ENCODE results near the gene CLEC4G.

CLEC4G gene

GRCh38 chr19:7704280-7705060 lies 27.4 kb downstream of the CLEC4G start:
- Histone ChIP-seq H3K4me1 (ENCODE audit: control extremely low read depth in 1 of 4, control insufficient read depth in 4 of 4, insufficient read depth in 4 of 4, low read length in 3 of 4) (peaks cover 2 to 43% (median 34%) of the 10 kb centered on the region in 4 experiments), H3K27ac (ENCODE audit: insufficient read depth in 1 of 2, low read depth in 1 of 2, low read length in 2 of 2, poor library complexity in 1 of 2, severe bottlenecking in 2 of 2) (no peak overlapping the region), H3K36me3 (ENCODE audit: control insufficient read depth in 4 of 4, insufficient read depth in 4 of 4, low read length in 3 of 4) (no peaks in the 10 kb centered on the region), H3K4me3 (ENCODE audit: control insufficient read depth in 1 of 7, extremely low read depth in 1 of 7, insufficient read depth in 4 of 7, low read depth in 2 of 7, low read length in 6 of 7) (no peak overlapping the region), H3K27me3 (replicated peaks in 2 of 5; ENCODE audit: control insufficient read depth in 4 of 5, insufficient read depth in 5 of 5, low read length in 4 of 5) (no peaks in the 10 kb centered on the region), H3K9me3 (ENCODE audit: control extremely low read depth in 1 of 5, control insufficient read depth in 4 of 5, insufficient read depth in 2 of 5, low read depth in 1 of 5, low read length in 4 of 5) (no peaks in the 10 kb centered on the region)
- no peak for DNase-seq
- WGBS (ENCODE audit: insufficient coverage), result 98% methylated on average over 5 of the region's 6 CpGs
- CTCF ChIA-PET, result interaction anchor here (1.5 kb wide), 1 partner anchor 19 kb away, joined by 3 read pairs; no protein-coding TSS in a partner anchor
- POLR2A ChIA-PET, result interaction anchor here (1.0 kb wide), 1 partner anchor 23 kb away, joined by 3 read pairs; no protein-coding TSS in a partner anchor

GRCh38 chr19:7703332-7703731 lies 28.6 kb downstream of the CLEC4G start:
- Histone ChIP-seq H3K9me3 (ENCODE audit: control extremely low read depth in 1 of 5, control insufficient read depth in 4 of 5, insufficient read depth in 2 of 5, low read depth in 1 of 5, low read length in 4 of 5) (no peaks in the 10 kb centered on the region), H3K4me3 (ENCODE audit: control insufficient read depth in 1 of 7, extremely low read depth in 1 of 7, insufficient read depth in 4 of 7, low read depth in 2 of 7, low read length in 6 of 7) (no peak overlapping the region), H3K27ac (ENCODE audit: insufficient read depth in 1 of 2, low read depth in 1 of 2, low read length in 2 of 2, poor library complexity in 1 of 2, severe bottlenecking in 2 of 2) (no peak overlapping the region), H3K36me3 (ENCODE audit: control insufficient read depth in 4 of 4, insufficient read depth in 4 of 4, low read length in 3 of 4) (no peaks in the 10 kb centered on the region), H3K27me3 (replicated peaks in 2 of 5; ENCODE audit: control insufficient read depth in 4 of 5, insufficient read depth in 5 of 5, low read length in 4 of 5) (peaks cover 0 to 3% (median 0%) of the 10 kb centered on the region in 5 experiments), H3K4me1 (ENCODE audit: control extremely low read depth in 1 of 4, control insufficient read depth in 4 of 4, insufficient read depth in 4 of 4, low read length in 3 of 4) (peaks cover 2 to 53% (median 37%) of the 10 kb centered on the region in 4 experiments)
- DNase-seq, result no peak
- ChIA-PET CTCF (no interaction called here), POLR2A (interaction anchor here (0.7 kb wide), 1 partner anchor 88 kb away, joined by 4 read pairs; no protein-coding TSS in a partner anchor)
- WGBS (ENCODE audit: insufficient coverage), result 97% methylated on average over 8 of the region's 8 CpGs

DNA sequence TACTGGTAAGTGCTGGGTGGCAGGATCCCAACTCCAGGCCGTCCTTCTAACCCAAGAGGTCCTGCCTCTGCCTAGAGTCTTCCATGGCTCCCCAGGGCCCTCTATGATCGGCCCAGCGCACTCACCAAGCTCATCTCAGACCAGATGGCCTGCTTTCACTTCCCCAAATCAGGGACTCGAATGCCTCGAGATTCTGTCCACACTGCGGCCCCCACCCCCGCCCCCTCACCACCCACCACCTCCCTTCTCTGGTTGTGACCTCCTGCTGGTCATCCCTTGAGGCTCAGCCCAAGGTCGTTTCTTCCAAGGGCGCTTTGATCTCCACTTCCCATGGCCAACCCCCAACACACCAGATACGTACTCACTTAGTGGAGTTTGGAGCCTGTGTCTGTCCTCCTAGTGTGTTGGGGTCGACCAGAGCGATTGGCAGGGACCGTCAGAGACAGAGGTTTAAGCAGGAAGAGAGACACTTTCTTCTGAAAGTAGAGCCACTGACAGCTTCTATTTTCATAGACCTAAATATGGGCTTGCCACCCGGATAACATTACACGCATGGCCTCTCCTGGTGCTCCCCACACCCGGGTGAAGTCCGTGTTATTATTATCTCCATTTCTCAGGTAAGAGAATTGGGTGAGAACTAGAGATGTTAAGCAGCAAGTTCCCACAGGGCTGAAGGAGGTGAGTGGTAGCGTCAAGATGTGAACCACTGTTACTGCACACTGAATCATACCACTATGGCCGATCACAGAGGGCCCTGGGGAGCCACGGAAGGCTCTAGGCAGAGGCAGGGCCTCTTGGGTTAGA lies 30.1 kb downstream of the CLEC4G start, which contains the start of gene FCER2:
FCER2 (minus strand) TSS at position 478 of the 804 bp plus-strand sequence. CDS start 2,371 bp downstream, outside the sequence.
- CTCF ChIA-PET, result interaction anchor here (1.1 kb wide), 1 partner anchor 21 kb away, joined by 5 read pairs; the partner anchor contains the start of gene TRAPPC5
- Histone ChIP-seq H3K27ac (ENCODE audit: insufficient read depth in 1 of 2, low read depth in 1 of 2, low read length in 2 of 2, poor library complexity in 1 of 2, severe bottlenecking in 2 of 2) (no peak within 1 kb of the TSS), H3K4me1 (ENCODE audit: control extremely low read depth in 1 of 4, control insufficient read depth in 4 of 4, insufficient read depth in 4 of 4, low read length in 3 of 4) (peaks cover 2 to 43% (median 30%) of the 10 kb centered on the region in 4 experiments), H3K27me3 (replicated peaks in 2 of 5; ENCODE audit: control insufficient read depth in 4 of 5, insufficient read depth in 5 of 5, low read length in 4 of 5) (peaks cover 0 to 6% (median 0%) of the 10 kb centered on the region in 5 experiments), H3K4me3 (ENCODE audit: control insufficient read depth in 1 of 7, extremely low read depth in 1 of 7, insufficient read depth in 4 of 7, low read depth in 2 of 7, low read length in 6 of 7) (no peak within 1 kb of the TSS), H3K36me3 (ENCODE audit: control insufficient read depth in 4 of 4, insufficient read depth in 4 of 4, low read length in 3 of 4) (no peaks in the 10 kb centered on the region), H3K9me3 (ENCODE audit: control extremely low read depth in 1 of 5, control insufficient read depth in 4 of 5, insufficient read depth in 2 of 5, low read depth in 1 of 5, low read length in 4 of 5) (no peaks in the 10 kb centered on the region)
- peak in 1 of 3 donors; percentile 44 for DNase-seq
- 87% methylated on average over 12 of the region's 20 CpGs for WGBS (ENCODE audit: insufficient coverage)
- POLR2A ChIA-PET, result no interaction called here

- ChIA-PET CTCF (interaction anchor here (1.1 kb wide), 1 partner anchor 20 kb away, joined by 5 read pairs; the partner anchor contains the start of gene TRAPPC5), POLR2A (no interaction called here)
- 94% methylated on average over 9 of the region's 12 CpGs for WGBS (ENCODE audit: insufficient coverage)
- Histone ChIP-seq H3K4me1 (ENCODE audit: control extremely low read depth in 1 of 4, control insufficient read depth in 4 of 4, insufficient read depth in 4 of 4, low read length in 3 of 4) (peaks cover 0 to 36% (median 23%) of the 10 kb centered on the region in 4 experiments), H3K36me3 (ENCODE audit: control insufficient read depth in 4 of 4, insufficient read depth in 4 of 4, low read length in 3 of 4) (no peaks in the 10 kb centered on the region), H3K27me3 (replicated peaks in 2 of 5; ENCODE audit: control insufficient read depth in 4 of 5, insufficient read depth in 5 of 5, low read length in 4 of 5) (peaks cover 0 to 6% (median 0%) of the 10 kb centered on the region in 5 experiments), H3K4me3 (ENCODE audit: control insufficient read depth in 1 of 7, extremely low read depth in 1 of 7, insufficient read depth in 4 of 7, low read depth in 2 of 7, low read length in 6 of 7) (no peak overlapping the region), H3K27ac (ENCODE audit: insufficient read depth in 1 of 2, low read depth in 1 of 2, low read length in 2 of 2, poor library complexity in 1 of 2, severe bottlenecking in 2 of 2) (no peak overlapping the region), H3K9me3 (ENCODE audit: control extremely low read depth in 1 of 5, control insufficient read depth in 4 of 5, insufficient read depth in 2 of 5, low read depth in 1 of 5, low read length in 4 of 5) (no peaks in the 10 kb centered on the region)
- DNase-seq, result no peak
Observed at GRCh38 chr19:7701049-7701653, 30.8 kb downstream of the CLEC4G start.

DNA sequence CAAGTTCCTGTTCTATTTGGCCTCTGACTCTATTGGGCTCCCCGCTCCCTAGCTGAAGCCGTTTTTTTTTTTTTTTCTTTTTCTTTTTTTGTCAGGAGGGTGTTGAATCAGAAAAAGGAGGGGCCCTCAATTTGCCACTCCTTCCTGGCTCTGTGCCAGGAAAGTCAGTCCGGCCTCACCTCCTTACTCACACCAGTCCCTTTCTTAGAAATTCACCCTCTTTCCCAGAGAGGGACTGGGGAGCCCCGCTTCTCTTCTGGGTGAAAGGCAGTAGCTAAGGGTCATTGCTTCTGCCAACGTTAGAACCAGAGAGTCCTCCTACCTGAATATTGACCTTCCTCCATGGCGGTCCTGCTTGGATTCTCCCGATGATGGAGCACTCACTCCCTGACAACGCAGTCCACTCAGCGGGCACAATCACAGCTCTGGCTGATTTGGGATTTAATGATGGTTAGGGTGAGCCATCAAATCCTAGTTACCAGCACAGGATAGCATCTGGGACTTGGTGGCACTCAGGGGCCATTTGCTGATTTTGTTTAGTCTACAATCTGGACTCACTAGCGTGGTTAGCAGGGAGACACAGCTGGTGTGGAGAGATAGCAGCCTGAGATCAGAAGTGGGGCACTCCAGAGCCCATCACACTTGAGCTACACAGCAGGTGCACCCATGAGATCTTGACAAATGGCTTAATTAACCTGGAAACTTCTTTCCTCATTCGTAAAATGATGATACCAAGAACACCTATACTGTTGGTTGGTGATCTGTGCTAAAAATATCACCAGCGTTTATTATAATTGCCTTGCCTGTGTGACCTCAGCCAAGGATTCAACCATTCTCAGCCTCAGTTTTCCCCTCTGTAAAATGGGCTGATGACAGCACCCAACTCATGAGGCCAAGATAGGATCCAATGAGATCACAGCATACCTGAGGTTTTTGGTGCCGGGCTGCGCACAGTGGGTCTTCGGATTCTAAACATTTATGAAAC lies 32.2 kb downstream of the CLEC4G start:
- DNase-seq, result peak in 2 of 3 donors; percentile 76 to 89
- no peak overlapping the region for H3K4me3 ChIP-seq (ENCODE audit: control insufficient read depth in 1 of 7, extremely low read depth in 1 of 7, insufficient read depth in 4 of 7, low read depth in 2 of 7, low read length in 6 of 7)
- POLR2A ChIA-PET, result no interaction called here
- peaks cover 0 to 6% (median 0%) of the 10 kb centered on the region in 5 experiments for H3K27me3 ChIP-seq (replicated peaks in 2 of 5; ENCODE audit: control insufficient read depth in 4 of 5, insufficient read depth in 5 of 5, low read length in 4 of 5)
- CTCF ChIA-PET, result interaction anchor here (2.6 kb wide), 1 partner anchor 19 kb away, joined by 11 read pairs; the partner anchor contains the start of gene TRAPPC5
- no peaks in the 10 kb centered on the region for H3K9me3 ChIP-seq (ENCODE audit: control extremely low read depth in 1 of 5, control insufficient read depth in 4 of 5, insufficient read depth in 2 of 5, low read depth in 1 of 5, low read length in 4 of 5)
- no peak overlapping the region for H3K27ac ChIP-seq (ENCODE audit: insufficient read depth in 1 of 2, low read depth in 1 of 2, low read length in 2 of 2, poor library complexity in 1 of 2, severe bottlenecking in 2 of 2)
- H3K36me3 ChIP-seq (ENCODE audit: control insufficient read depth in 4 of 4, insufficient read depth in 4 of 4, low read length in 3 of 4), result no peaks in the 10 kb centered on the region
- 78% methylated on average over 11 of the region's 15 CpGs for WGBS (ENCODE audit: insufficient coverage)
- H3K4me1 ChIP-seq (ENCODE audit: control extremely low read depth in 1 of 4, control insufficient read depth in 4 of 4, insufficient read depth in 4 of 4, low read length in 3 of 4), result peaks cover 0 to 23% (median 11%) of the 10 kb centered on the region in 4 experiments

- H3K4me3 ChIP-seq (ENCODE audit: control insufficient read depth in 1 of 7, extremely low read depth in 1 of 7, insufficient read depth in 4 of 7, low read depth in 2 of 7, low read length in 6 of 7), result no peak overlapping the region
- 43% methylated on average over 2 of the region's 2 CpGs for WGBS (ENCODE audit: insufficient coverage)
- H3K36me3 ChIP-seq (ENCODE audit: control insufficient read depth in 4 of 4, insufficient read depth in 4 of 4, low read length in 3 of 4), result no peaks in the 10 kb centered on the region
- peaks cover 0 to 6% (median 0%) of the 10 kb centered on the region in 5 experiments for H3K27me3 ChIP-seq (replicated peaks in 2 of 5; ENCODE audit: control insufficient read depth in 4 of 5, insufficient read depth in 5 of 5, low read length in 4 of 5)
- DNase-seq, result no peak
- H3K4me1 ChIP-seq (ENCODE audit: control extremely low read depth in 1 of 4, control insufficient read depth in 4 of 4, insufficient read depth in 4 of 4, low read length in 3 of 4), result peaks cover 0 to 19% (median 9%) of the 10 kb centered on the region in 4 experiments
- no peaks in the 10 kb centered on the region for H3K9me3 ChIP-seq (ENCODE audit: control extremely low read depth in 1 of 5, control insufficient read depth in 4 of 5, insufficient read depth in 2 of 5, low read depth in 1 of 5, low read length in 4 of 5)
- ChIA-PET POLR2A (no interaction called here), CTCF (interaction anchor here (2.6 kb wide), 1 partner anchor 18 kb away, joined by 11 read pairs; the partner anchor contains the start of gene TRAPPC5)
- no peak overlapping the region for H3K27ac ChIP-seq (ENCODE audit: insufficient read depth in 1 of 2, low read depth in 1 of 2, low read length in 2 of 2, poor library complexity in 1 of 2, severe bottlenecking in 2 of 2)
Observed at GRCh38 chr19:7699003-7699402, 32.9 kb downstream of the CLEC4G start.
